GM19324 (cell line): ENCODE data around the gene PRKCA.

Experiments
- ATAC-seq: cut with Tn5 transposase; IDR thresholded peaks from one replicate; pipeline ENCODE4 v1.9.1; 2021; ENCODE audit warnings: mild to moderate bottlenecking, moderate library complexity; ENCODE audit not compliant: unreplicated experiment, low FRiP score

Gene PRKCA

GRCh38 chr17:66630828-66631472, 328.5 kb downstream of the PRKCA start:
- no peak for ATAC-seq

- ATAC-seq: no peak
Observed at GRCh38 chr17:66632731-66633130, 330.3 kb downstream of the PRKCA start.

GRCh38 chr17:66633317-66633965, 331.0 kb downstream of the PRKCA start:
- ATAC-seq: no peak

GRCh38 chr17:66634193-66634592, 331.8 kb downstream of the PRKCA start:
- no peak for ATAC-seq

- no peak for ATAC-seq
Observed at GRCh38 chr17:66635386-66636045, 333.1 kb downstream of the PRKCA start.

- no peak for ATAC-seq
Observed at GRCh38 chr17:66636111-66636510, 333.7 kb downstream of the PRKCA start.

GRCh38 chr17:66637491-66637890, 335.1 kb downstream of the PRKCA start:
- ATAC-seq: no peak

- ATAC-seq: no peak
Observed at GRCh38 chr17:66638707-66639479, 336.5 kb downstream of the PRKCA start.

- no peak for ATAC-seq
Observed at GRCh38 chr17:66643815-66644710, 341.6 kb downstream of the PRKCA start.

- no peak for ATAC-seq
Observed at GRCh38 chr17:66645259-66645658, 342.8 kb downstream of the PRKCA start.

- ATAC-seq: no peak
Observed at GRCh38 chr17:66647391-66647983, 345.1 kb downstream of the PRKCA start.

GRCh38 chr17:66649818-66650543, 347.6 kb downstream of the PRKCA start:
- ATAC-seq: no peak

GRCh38 chr17:66650544-66650877, 348.1 kb downstream of the PRKCA start:
- no peak for ATAC-seq

GRCh38 chr17:66652840-66653507, 350.6 kb downstream of the PRKCA start:
- no peak for ATAC-seq

- ATAC-seq: no peak
Observed at GRCh38 chr17:66654106-66654740, 351.8 kb downstream of the PRKCA start.

GRCh38 chr17:66654764-66655163, 352.4 kb downstream of the PRKCA start:
- no peak for ATAC-seq

GRCh38 chr17:66655461-66655860, 353.0 kb downstream of the PRKCA start:
- no peak for ATAC-seq

- ATAC-seq: no peak
Observed at GRCh38 chr17:66655861-66656260, 353.4 kb downstream of the PRKCA start.
